OCI-LY7 (cell line): ENCODE data around the gene APOH. TPM values are rescaled to one million over a fixed set of nuclear protein-coding genes. Genes with fewer than 3 reads are reported as not detected.

Experiments
- BruUV-seq: library from RNA; stranded (reverse); fragments of 400-500 nt; replicated peaks from 2 replicates; lab custom pipeline; 2021; lab: Mats Ljungman, UMichigan
- CTCF ChIA-PET: fragments of 300-600 bp; sonication (Branson Sonifier 250); formaldehyde crosslinking; loops from one replicate; lab custom pipeline; 2022; ENCODE audit warnings: antibody characterized with exemption; ENCODE audit not compliant: unreplicated experiment; lab: Charles Lee
- POLR2A ChIA-PET: fragments of 300-600 bp; sonication (Branson Sonifier 250); formaldehyde crosslinking; loops from one replicate; lab custom pipeline; 2022; ENCODE audit warnings: antibody characterized with exemption; lab: Charles Lee
- DNase-seq: peaks from one replicate; pipeline ENCODE4 v3.0.0-alpha.2; 2015; ENCODE audit warnings: low spot score
- H2AFZ ChIP-seq: fragments of 200-600 bp; sonication (generic), shearing (Covaris generic); 2 replicates; pipeline ENCODE4 v1.6.1; 2014; ENCODE audit warnings: mild to moderate bottlenecking, antibody characterized with exemption, low read length, moderate library complexity
- H3K27ac ChIP-seq: fragments of 200-600 bp; sonication (generic); 2 replicates; pipeline ENCODE4 v1.5.1; 2014; ENCODE audit warnings: mixed run types, low read depth, mild to moderate bottlenecking, moderate library complexity, low read length, inconsistent platforms; ENCODE audit not compliant: poor library complexity, severe bottlenecking
- H3K36me3 ChIP-seq: fragments of 200-600 bp; sonication (generic); 2 replicates; pipeline ENCODE4 v1.6.1; 2014; ENCODE audit warnings: mild to moderate bottlenecking, antibody characterized with exemption, low read length, moderate library complexity, mixed read lengths; ENCODE audit not compliant: insufficient read depth
- H3K4me1 ChIP-seq: fragments of 200-600 bp; sonication (generic); 2 replicates; pipeline ENCODE4 v1.5.1; 2014; ENCODE audit warnings: mild to moderate bottlenecking, low read length; ENCODE audit not compliant: insufficient read depth, poor library complexity, severe bottlenecking
- H3K4me2 ChIP-seq: fragments of 200-600 bp; sonication (generic); 2 replicates; pipeline ENCODE4 v1.6.1; 2014; ENCODE audit warnings: mild to moderate bottlenecking, low read length
- H3K4me3 ChIP-seq: fragments of 200-600 bp; sonication (generic); 2 replicates; pipeline ENCODE4 v1.5.1; 2014; ENCODE audit warnings: mild to moderate bottlenecking, low read depth, low read length; ENCODE audit not compliant: poor library complexity, severe bottlenecking
- H3K79me2 ChIP-seq: fragments of 200-600 bp; sonication (generic); 2 replicates; pipeline ENCODE4 v1.6.1; 2016; ENCODE audit warnings: low read depth, mild to moderate bottlenecking, low read length, moderate library complexity, mixed read lengths; ENCODE audit not compliant: insufficient read depth
- H3K9me2 ChIP-seq: fragments of 200-600 bp; sonication (generic); 2 replicates; pipeline ENCODE4 v1.6.1; 2016; ENCODE audit warnings: mild to moderate bottlenecking, low read length, mixed read lengths; ENCODE audit not compliant: insufficient read depth
- H3K9me3 ChIP-seq: fragments of 200-600 bp; sonication (generic); 2 replicates; pipeline ENCODE4 v1.6.1; 2014; ENCODE audit warnings: mild to moderate bottlenecking, mixed run types, low read length, mixed read lengths
- H4K20me1 ChIP-seq: fragments of 200-600 bp; sonication (generic); 2 replicates; pipeline ENCODE4 v1.6.1; 2014; ENCODE audit warnings: mild to moderate bottlenecking, antibody characterized with exemption, low read length, moderate library complexity, mixed read lengths; ENCODE audit not compliant: insufficient read depth
- EZH2phosphoT487 ChIP-seq: fragments of 200-600 bp; sonication (generic); IDR thresholded peaks from 2 replicates; pipeline ENCODE4 v1.6.1; 2018; ENCODE audit warnings: low read depth, borderline replicate concordance, mild to moderate bottlenecking, mixed run types, antibody characterized with exemption, low read length, moderate library complexity, mixed read lengths
- intact Hi-C: fragments of 100-400 bp; cut with micrococcal nuclease; formaldehyde crosslinking; loops from one replicate; pipeline ENCODE4 v1.10.0; 2022; ENCODE audit not compliant: unreplicated experiment
- small RNA-seq: library from RNA; depleted of rRNA; stranded (forward); fragments of <200 nt; gene quantifications from one replicate; pipeline ENCODE3, GENCODE V24; 2014
- total RNA-seq, 2 experiments: library from RNA; depleted of rRNA in 1 of 2; stranded (reverse); fragments of >200 nt in 1 of 2; shearing (Covaris generic) in 1 of 2; gene quantifications; 2 replicates each; pipeline ENCODE4 v1.2.3, GENCODE V29; 2014 to 2022
- TF ChIP-seq, protein P1 (sequence below): fragments of 200-600 bp; sonication (generic); conservative IDR thresholded peaks from 2 replicates; pipeline ENCODE4 v1.5.1; 2014; ENCODE audit warnings: mild to moderate bottlenecking, antibody characterized with exemption, low read length, moderate library complexity, mixed read lengths

Gene APOH
- total RNA-seq, 2 experiments from 2014 or later, result not detected

DNA sequence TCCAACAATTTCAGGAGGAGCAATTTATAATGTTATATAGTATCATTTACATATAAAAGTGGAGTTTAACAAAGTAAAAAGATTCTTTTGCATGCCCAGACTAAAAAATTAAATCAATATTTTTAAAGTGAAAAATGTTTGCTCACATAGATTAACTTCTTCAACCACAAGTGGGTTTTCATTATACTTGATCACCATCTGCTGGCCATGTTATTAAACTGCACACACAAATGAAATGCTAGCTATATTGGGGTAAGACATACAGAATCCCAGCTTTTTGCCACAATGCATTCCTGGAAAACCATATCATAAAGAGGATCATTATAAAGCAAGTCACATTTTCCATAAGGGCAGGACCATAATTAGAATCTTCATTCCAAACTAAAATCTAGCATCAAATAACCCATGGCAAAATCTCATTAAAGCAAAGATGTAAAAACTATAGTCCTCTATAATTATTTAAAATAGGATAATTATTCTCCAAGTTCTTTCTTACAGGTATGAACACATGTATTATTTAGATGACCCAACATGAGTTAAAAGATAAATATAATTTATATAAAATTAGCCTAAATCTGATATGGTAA lies 63.6 kb downstream of the APOH start:
- Histone ChIP-seq H3K4me2 (no peak overlapping the region), H3K36me3 (no peaks in the 10 kb centered on the region), H3K9me2 (no peaks in the 10 kb centered on the region), H2AFZ (no peak overlapping the region), H3K4me3 (no peak overlapping the region), H3K79me2 (no peaks in the 10 kb centered on the region), H4K20me1 (no peaks in the 10 kb centered on the region), H3K27ac (no peak overlapping the region), H3K9me3 (no peaks in the 10 kb centered on the region), H3K4me1 (no peaks in the 10 kb centered on the region)
- ChIA-PET POLR2A (interaction anchor here (0.7 kb wide), 2 partner anchors 49 to 795 kb away, joined by 3 read pairs; no protein-coding TSS in a partner anchor), CTCF (no interaction called here)
- TF ChIP-seq, protein P1, sequence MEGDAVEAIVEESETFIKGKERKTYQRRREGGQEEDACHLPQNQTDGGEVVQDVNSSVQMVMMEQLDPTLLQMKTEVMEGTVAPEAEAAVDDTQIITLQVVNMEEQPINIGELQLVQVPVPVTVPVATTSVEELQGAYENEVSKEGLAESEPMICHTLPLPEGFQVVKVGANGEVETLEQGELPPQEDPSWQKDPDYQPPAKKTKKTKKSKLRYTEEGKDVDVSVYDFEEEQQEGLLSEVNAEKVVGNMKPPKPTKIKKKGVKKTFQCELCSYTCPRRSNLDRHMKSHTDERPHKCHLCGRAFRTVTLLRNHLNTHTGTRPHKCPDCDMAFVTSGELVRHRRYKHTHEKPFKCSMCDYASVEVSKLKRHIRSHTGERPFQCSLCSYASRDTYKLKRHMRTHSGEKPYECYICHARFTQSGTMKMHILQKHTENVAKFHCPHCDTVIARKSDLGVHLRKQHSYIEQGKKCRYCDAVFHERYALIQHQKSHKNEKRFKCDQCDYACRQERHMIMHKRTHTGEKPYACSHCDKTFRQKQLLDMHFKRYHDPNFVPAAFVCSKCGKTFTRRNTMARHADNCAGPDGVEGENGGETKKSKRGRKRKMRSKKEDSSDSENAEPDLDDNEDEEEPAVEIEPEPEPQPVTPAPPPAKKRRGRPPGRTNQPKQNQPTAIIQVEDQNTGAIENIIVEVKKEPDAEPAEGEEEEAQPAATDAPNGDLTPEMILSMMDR, result peak; percentile 95
- no peak for TF ChIP-seq EZH2phosphoT487
- peak; percentile 59 for DNase-seq
- BruUV-seq, result no TSS peak
- intact Hi-C loops, result loop anchor here (5.0 to 10.0 kb wide), 4 partner anchors 178 to 933 kb away; no protein-coding TSS in a partner anchor

Small RNA genes within 50 kb of the gene (small RNA-seq; reads per million reads assigned to genes)
- 0.83 reads per million, percentile 38 among the genes with 10 or more reads in this experiment for gene RNA5SP444

Other genes starting within 250 kb of the APOH start
- gene CEP112, start 37.3 kb downstream of the APOH start, total RNA-seq (2014; rRNA removed; shearing (Covaris generic)), result 2.7 and 2.9 TPM in 2 replicates
- 6.9 and 9.4 TPM in 2 replicates for gene CEP112, start 37.3 kb downstream of the APOH start, total RNA-seq (2022)
- 5.2 and 6.6 TPM in 2 replicates for gene PRKCA, start 73.2 kb upstream of the APOH start, total RNA-seq (2014; rRNA removed; shearing (Covaris generic))
- 31.3 and 32.1 TPM in 2 replicates for gene PRKCA, start 73.2 kb upstream of the APOH start, total RNA-seq (2022)